Mucosa of gallbladder (tissue), 1 donor: ENCODE results near the gene RBBP6. TPM values are rescaled to one million over a fixed set of nuclear protein-coding genes. Genes with fewer than 3 reads are reported as not detected.

ENCODE experiments used
- total RNA-seq: library from RNA; stranded (reverse); gene quantifications from one replicate; pipeline ENCODE4 v1.2.1, GENCODE V29; 2021
- donor health status: DM: no; HTN: no; CAD: no.

Gene RBBP6
- total RNA-seq, 1 donor from 2014 or later = 39.1 TPM

Other genes starting within 250 kb of the RBBP6 start
- 46.1 TPM for gene TNRC6A, start 190.1 kb downstream of the RBBP6 start, total RNA-seq